OCI-LY3 (cell line): ENCODE data around the gene VTI1A.

Source experiments
- CTCF ChIP-seq: fragments of 200-600, 300-600 bp; sonication (generic); IDR thresholded peaks from 2 replicates; pipeline ENCODE4 v1.5.1; 2014; ENCODE audit warnings: antibody characterized with exemption, low read length, low read depth
- EZH2phosphoT487 ChIP-seq: fragments of 200-600 bp; shearing (Covaris generic); IDR thresholded peaks from 2 replicates; pipeline ENCODE4 v1.6.1; 2018; ENCODE audit warnings: antibody characterized with exemption, mixed run types, low read depth

GRCh38 chr10:112791447-112791846 lies 344.4 kb downstream of the VTI1A start:
- no peak for TF ChIP-seq CTCF
- no peak for TF ChIP-seq EZH2phosphoT487
